Renal cortex interstitium (tissue), 11 donors: ENCODE measurements around the gene MGAT3. TPM values are rescaled to one million over a fixed set of nuclear protein-coding genes. Genes with fewer than 3 reads are reported as not detected.

Experiments
- DNase-seq, 11 donors: peaks; one replicate each; pipeline ENCODE4 v3.0.0-alpha.2; 2013; ENCODE audit warnings: low read depth in 9 of 11, low spot score in 4 of 11; ENCODE audit errors: extremely low read depth in 1 of 11
- polyA plus RNA-seq, 3 donors: library from polyadenylated mRNA; unstranded; fragments of 120-200 nt; gene quantifications; one replicate each; pipeline ENCODE4 v1.2.1, GENCODE V29; 2013; ENCODE audit not compliant: insufficient read length in 3 of 3

The MGAT3 gene
- polyA plus RNA-seq, 3 donors = 20.8 to 33.3 (median 22.0) TPM

GRCh38 chr22:39422101-39422500 lies 34.7 kb upstream of the MGAT3 start:
- no peak for DNase-seq

DNA sequence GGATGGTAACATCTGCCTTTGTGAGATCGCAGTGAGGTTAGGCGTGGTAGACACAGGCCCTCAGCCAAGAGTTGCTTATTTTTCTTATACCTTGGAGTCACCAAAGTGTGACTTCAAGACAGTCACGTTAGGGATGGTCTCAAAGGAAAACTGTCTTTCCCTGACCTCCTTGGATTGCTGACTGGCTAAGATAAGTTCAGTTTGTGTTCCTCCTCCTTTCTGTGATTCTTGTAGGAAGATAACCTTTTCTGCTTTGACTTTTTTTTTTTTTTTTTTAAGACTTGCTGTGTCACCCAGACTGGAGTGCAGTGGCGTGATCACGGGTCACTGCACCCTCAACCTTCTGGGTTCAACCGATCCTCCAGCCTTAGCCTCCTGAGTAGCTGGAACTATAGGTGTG lies 34.1 kb upstream of the MGAT3 start:
- DNase-seq = no peak

GRCh38 chr22:39423976-39424375 lies 32.8 kb upstream of the MGAT3 start:
- no peak for DNase-seq

- no peak for DNase-seq
Measured at GRCh38 chr22:39426380-39427043, 30.3 kb upstream of the MGAT3 start.

- no peak for DNase-seq
Measured at GRCh38 chr22:39427751-39428596, 28.8 kb upstream of the MGAT3 start.

- DNase-seq = no peak
Measured at GRCh38 chr22:39428597-39429071, 28.2 kb upstream of the MGAT3 start.

- DNase-seq = no peak
Measured at GRCh38 chr22:39429186-39429585, 27.6 kb upstream of the MGAT3 start.

DNA sequence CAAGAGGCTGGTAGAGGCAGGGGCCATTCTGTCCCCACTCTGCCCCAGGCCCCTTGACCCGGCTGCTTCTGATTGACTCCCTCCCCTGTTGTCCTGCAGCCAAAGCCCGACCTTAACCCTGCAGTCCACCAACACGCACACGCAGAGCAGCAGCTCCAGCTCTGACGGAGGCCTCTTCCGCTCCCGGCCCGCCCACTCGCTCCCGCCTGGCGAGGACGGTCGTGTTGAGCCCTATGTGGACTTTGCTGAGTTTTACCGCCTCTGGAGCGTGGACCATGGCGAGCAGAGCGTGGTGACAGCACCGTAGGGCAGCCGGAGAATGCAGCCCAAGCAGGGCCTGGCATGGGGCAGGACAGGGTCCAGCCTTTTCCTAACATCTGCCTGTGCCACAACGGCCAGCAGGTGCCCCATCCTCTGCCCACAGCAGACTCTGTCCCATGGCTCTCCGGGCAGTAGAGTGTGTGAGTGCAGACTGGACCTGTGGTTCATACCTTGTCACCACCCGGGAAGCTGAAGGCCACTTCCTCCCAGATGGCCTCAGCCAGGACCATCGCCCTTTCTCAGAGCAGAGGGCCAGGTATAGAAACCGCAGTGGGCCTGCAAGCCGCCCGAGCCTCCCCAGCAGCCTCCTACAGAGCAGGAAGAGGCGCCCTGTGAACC lies 26.8 kb upstream of the MGAT3 start:
- DNase-seq = no peak

DNA sequence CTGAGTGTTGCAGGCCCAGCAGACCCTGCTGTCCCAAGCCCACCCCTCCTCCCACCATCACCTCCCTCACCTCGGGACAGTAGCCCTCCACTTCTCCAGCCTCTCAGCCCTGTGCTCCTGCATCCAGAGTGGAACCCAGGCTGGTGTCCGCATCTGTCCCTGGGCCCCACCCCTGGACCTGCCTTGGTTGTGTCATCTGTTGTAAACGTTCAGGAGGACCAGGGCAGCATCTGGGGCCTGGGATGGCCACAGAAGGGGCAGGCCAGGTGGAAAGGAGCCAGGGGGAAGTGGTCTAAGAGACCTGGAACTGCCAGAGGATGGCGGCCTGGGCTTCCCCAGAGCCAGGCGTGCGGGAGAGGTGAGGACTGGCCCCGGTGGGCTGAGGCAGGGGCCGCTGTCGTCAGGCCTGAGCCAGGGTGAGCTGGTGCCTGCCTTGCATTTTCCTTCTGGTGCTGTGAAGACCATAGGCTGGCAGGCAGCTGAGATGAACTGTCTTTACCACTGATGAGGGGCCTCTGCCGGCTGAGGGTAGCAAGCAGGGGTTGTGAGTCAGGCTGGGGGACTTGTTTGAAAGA lies 26.1 kb upstream of the MGAT3 start:
- no peak for DNase-seq

DNA sequence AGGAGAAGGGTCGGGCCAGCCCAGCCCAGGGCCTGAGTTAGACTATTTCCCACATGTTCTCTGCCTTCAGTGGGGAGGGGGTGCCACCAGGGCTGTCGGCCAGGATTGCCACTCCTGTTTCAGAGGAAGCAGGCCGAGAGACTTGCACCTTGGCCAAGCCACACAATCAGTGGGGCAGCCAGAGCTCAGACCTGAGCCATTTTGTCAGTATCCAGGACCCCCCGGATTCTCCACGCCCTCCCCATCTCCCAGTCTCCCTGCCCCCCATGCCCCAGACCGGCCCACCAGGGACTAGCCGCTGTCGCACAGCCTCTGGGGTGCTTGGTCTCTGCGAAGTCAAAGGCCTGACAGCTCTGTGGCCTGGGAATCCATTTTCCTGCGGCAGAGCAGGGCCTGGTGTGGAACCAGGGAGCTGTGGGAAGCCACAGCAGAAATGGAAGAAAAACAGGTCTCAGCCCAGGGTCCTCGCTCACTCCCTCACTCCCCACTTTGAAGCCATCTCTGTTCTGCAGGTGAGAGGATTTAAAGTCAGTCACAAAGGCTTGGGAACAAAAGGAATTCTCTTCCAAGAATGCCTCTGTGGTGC lies 25.5 kb upstream of the MGAT3 start:
- DNase-seq = no peak

DNA sequence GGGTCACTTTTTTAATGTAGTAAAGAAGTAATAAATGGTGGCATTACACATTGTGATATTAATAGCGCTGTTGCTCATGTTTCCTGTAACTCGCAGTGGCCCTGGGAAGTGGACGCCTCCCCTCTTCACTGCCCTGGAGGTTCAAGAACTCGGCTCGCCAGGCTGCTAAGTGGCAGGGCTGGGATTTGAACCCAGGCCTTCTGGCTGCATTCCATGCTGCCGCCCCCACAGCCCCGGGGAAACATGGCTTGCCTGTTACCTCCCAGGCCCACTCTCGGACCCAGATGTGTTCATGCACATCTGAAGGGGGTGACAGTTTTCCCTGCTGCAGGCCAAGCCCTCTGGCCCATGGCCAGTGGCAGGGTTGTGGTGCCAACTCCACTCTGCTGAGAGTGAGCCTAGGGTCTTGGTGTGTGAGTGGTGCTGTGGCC lies 25.0 kb upstream of the MGAT3 start:
- DNase-seq = no peak

GRCh38 chr22:39432361-39432811 lies 24.4 kb upstream of the MGAT3 start:
- DNase-seq = no peak

- no peak for DNase-seq
Measured at GRCh38 chr22:39433476-39434242, 23.2 kb upstream of the MGAT3 start.

GRCh38 chr22:39434243-39434653 lies 22.6 kb upstream of the MGAT3 start:
- DNase-seq = no peak

DNA sequence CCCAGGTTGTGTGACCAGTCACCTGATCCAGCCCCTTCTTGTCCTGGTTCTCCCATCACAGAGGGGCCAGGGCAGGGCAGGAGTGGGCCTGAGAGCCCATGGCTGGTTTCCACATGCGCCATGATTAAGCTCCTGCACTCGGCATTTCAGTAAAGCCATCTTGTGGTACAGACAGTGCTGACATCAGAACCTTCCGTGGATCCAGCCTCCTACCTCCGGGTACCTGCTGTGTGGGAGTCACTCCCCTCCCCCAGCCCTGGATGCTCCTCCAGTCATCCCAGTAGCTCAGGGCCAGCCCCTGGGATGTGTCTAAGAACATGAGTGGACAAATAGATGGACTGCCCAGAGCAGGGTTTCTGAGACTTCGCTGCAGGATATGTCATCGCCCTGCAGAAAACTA lies 22.1 kb upstream of the MGAT3 start:
- no peak for DNase-seq

DNA sequence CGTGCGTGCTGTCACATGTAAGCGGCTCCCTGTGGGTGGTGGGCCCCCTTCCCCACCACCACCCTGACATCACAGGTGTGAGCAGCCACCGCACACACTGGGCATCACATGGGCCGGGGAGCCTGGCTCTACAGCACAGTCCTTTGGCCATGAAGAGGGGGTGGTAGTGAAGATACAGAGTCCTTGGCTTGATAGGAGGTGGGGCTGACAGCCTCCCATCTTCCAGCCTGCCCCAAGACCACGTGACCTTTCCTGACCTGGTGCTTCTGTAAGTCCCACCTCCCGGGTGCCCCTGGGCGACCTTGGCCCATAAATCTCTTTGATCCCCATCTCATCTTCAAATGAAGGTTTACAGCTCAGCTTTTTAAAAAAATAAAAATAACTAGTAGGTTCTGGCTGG lies 21.2 kb upstream of the MGAT3 start:
- DNase-seq = no peak

GRCh38 chr22:39437791-39438704 lies 18.8 kb upstream of the MGAT3 start:
- DNase-seq = no peak
